ENCODE data around the gene ZNF516.

DNA sequence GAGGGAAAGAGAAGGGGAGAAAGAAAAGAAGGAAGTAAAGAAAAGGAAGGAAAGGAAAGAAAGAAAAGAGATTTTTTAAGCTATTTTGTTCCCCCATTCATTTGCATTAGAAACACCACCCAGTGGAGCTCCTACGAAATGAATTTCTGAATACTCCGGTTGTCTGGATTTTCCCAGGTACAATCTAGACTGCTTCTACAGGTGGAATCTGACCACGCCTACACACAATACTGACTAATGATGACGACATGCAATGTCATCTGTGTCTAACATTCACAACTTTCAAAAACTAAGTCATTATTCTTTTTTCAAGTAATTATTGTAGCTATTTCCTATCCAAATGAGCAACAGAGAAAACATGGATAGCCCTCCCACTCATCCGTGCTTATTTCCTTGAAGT is 121.7 kb downstream of the ZNF516 start:
- TF ChIP-seq, protein P1, sequence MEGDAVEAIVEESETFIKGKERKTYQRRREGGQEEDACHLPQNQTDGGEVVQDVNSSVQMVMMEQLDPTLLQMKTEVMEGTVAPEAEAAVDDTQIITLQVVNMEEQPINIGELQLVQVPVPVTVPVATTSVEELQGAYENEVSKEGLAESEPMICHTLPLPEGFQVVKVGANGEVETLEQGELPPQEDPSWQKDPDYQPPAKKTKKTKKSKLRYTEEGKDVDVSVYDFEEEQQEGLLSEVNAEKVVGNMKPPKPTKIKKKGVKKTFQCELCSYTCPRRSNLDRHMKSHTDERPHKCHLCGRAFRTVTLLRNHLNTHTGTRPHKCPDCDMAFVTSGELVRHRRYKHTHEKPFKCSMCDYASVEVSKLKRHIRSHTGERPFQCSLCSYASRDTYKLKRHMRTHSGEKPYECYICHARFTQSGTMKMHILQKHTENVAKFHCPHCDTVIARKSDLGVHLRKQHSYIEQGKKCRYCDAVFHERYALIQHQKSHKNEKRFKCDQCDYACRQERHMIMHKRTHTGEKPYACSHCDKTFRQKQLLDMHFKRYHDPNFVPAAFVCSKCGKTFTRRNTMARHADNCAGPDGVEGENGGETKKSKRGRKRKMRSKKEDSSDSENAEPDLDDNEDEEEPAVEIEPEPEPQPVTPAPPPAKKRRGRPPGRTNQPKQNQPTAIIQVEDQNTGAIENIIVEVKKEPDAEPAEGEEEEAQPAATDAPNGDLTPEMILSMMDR (IDR thresholded peaks at IDR 0.05), result no peak
- TF ChIP-seq POLR2A (IDR thresholded peaks at IDR 0.05), result no peak
